Superior temporal gyrus (tissue), 1 donor: ENCODE results near the gene CMKLR1.

ENCODE experiments used
- DNase-seq: peaks from one replicate; pipeline ENCODE4 v3.0.0-alpha.2; 2016; ENCODE audit errors: extremely low spot score

CMKLR1 gene

GRCh38 chr12:108335349-108336119 is 3.6 kb downstream of the CMKLR1 start:
- no peak for DNase-seq

DNA sequence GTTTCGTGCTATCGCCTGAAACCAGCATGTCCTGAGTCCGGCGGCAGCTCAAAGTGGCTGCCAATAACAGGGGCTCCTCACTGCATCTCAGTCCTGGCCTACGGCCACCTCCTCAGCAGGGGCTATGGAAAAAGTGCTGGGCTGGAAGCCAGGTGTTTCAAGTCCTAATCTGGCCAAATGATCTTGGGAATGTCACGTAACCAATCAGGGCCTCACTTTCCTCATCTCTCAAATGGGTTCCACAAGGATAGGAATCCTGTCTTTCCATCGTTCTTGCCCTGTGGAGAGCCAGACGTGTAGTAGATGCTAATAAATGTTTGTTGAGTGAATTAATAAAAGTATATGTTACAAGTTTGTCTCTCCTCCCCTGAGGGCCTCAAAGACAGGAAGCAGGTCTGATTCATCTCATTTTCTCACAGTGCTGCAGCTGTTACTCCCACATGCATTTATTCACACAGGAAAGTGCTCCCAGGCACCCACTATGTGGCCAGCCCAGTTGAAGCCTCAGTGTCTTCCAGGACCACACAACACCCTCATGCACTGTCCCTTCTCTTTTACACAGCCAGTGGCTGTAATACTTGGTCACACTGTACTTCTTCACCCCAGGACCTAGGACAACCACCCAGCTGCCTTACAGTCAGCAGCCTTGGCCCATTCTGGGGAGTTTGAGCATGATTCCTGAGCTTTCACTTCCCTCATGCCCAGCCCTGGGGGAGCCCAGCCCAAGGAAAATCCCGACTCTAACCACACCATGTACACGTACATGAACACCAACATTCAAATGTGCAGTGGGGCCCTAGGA is 5.0 kb downstream of the CMKLR1 start:
- DNase-seq, result no peak

GRCh38 chr12:108332791-108333382 is 6.2 kb downstream of the CMKLR1 start:
- no peak for DNase-seq

- no peak for DNase-seq
These were observed 10.7 kb downstream of the CMKLR1 start for GRCh38 chr12:108328420-108328819.

DNA sequence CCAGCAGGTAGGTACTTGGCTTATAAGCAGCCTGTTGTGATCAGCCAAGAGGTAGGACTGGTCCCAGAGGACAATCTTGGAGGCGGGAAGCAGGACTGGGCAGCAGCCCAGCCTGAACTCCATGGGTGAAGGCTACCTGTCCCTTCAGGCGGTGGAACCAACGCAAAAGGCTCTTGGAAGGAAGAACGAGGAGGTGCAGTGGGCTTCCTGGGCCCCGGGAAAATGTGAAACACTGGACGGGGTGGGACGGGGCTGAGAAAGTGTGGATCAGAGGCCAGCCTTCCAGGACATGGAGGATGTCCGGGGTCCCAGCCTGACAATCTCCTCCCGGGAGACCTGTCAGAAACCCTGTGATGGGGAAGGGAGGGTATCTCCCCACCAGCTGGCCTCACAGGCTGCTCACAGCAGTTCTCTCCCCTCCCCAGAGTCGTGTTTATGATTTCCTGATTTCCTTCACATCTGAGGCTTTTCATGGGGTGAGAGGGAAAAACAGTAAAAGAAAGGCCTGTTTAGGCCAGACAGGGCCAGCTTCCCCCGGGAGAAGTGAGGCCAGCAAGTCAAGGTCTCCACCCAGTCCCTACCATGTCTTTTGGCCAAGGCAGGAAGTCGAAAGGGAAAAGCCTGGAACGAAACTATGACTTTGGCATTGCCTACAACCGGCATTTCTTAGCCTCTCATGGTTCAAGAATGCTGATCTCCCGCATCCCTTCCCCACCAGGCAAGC is 11.3 kb downstream of the CMKLR1 start:
- no peak for DNase-seq

GRCh38 chr12:108326254-108326750 is 12.8 kb downstream of the CMKLR1 start:
- no peak for DNase-seq

GRCh38 chr12:108325549-108325948 is 13.6 kb downstream of the CMKLR1 start:
- no peak for DNase-seq

DNA sequence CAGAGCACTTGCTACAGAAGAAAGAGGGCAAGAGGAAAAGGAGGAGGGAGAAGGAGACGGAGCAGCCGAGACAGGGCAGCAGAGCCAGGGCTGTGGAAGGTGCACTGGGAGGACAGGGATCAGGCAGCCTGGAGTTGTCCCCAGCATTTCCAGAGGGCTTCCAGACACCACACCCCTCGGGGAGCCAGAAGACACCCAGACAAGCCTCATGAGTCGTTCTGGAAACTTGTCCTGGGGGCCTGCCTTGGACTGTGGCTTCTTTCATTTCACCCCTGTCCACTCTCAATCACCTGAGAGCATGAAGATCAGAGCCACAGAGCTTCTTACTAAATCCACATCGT is 14.1 kb downstream of the CMKLR1 start:
- DNase-seq, result no peak

- DNase-seq, result no peak
These were observed 14.6 kb downstream of the CMKLR1 start for GRCh38 chr12:108324351-108325017.

DNA sequence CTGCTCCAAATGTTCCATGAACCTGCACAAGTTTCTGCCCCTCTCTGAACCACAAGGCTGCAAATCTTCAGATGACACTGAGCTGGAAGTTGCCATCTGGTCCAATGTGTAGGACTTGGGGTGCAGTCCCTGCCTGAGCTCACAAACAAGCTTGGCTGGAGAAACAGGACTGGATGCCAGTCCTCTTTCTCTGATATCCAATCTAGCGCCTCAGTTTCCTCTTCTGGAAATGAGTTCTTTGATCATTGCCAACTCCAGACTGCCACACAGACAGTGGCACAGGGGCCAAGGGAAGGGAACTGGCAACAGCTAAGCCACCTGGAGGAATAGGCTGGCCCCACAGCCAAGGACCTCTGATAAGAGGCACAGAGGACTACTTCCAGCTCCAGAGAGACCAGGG is 15.5 kb downstream of the CMKLR1 start:
- no peak for DNase-seq

DNA sequence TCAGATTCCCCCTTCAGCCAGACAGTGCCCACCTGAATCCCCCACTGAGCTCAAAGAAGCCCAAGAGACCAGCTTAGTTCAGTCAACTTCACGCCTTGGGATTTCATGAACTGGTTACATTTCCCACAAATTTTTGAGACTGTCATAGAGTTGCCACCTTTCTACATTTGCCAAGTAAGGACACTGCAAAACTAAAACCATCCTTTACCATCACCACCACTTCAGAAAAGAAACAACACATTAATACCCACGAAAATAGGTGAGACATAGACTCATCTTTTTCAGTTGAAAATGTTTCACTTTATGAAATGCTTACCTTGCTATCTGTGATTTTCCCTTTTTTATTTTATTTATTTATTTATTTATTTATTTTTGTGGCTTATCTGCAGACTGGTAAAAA is 16.1 kb downstream of the CMKLR1 start:
- no peak for DNase-seq

GRCh38 chr12:108321688-108322087 is 17.4 kb downstream of the CMKLR1 start:
- DNase-seq, result no peak

- DNase-seq, result no peak
These were observed 18.4 kb downstream of the CMKLR1 start for GRCh38 chr12:108320507-108321293.

DNA sequence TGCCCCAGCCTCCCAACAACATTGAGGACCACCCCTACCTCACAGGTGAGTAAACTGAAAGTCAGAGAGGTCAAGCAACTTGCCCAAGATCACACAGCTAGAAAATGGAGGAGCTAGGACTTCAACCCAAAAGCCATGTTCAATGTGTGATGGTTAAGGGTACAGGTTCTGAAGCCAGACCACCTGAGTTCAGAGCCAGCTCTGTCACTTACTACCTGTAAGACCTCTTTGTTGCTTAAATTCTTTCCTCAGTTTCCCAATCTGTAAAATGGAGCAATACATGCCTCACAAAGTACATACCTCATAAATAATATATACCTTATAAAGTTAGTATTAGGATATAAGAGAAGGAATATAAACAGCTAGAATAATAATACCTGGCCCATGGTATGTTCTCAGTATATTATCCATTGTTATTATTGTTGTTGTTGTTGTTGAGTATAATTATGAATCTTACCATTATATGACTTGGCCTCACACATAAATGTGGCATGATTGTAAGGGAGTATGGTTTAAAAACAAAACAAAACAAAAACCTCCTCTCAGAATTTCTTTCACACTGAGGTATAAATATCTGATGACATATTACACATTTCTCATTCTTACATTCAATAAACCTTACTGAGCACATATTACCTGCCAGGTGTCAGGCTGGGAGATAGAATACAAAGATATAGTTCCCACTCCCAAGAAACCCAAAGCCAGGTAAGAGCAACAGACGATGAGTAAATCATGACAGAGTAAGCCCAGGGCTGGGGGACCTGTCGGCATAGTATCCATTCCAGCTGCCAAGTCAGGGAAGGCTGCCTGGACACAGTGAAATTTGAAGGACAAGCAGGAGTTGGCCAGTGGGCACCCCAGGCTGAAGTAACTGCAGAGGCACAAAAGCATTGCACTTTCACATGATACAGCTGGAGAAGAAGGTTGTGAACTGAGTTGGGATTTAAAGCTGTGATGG is 19.6 kb downstream of the CMKLR1 start:
- DNase-seq, result no peak

- no peak for DNase-seq
These were observed 20.4 kb downstream of the CMKLR1 start for GRCh38 chr12:108318472-108319275.

DNA sequence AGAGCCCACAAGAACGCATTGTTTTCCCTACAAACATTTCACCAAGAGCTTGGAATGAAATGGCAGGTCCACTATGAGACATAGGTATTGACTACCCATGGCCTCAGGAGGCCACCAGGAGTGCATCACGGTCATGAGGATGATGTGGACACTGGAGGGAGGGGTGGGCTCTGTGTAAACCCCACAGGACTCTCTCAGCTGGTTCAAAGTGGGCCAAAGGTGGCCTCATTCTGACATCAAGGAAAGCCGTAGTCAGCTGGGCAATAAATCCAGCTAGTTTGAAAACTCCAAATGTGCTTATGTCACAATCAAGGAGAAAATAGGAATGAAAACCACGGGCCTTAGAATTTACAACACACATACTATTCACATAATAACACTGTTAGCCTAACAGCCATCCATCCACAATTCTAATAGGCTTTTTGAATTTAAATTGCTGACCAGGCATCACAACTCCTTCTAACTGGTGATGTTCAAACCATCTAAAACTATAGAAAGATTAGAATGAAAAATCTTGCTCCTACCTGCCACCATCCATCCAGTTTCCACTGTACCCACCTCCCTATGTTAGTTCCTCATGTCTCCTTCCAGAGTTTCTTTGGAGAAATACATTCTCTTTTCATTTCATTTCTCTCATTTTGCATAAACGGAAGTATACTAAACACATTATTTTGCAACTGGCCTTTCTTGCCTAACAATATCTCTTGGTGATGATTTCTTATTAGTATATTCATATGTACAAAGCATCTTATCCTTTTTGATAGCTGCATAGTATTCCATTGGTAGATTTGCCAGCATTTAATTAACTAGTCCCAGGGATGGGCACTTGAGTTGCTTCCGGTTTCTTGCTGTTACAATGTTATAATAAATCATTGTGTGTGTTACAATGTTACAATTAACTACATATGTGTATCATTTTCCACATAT is 21.5 kb downstream of the CMKLR1 start:
- no peak for DNase-seq
